Subcutaneous abdominal adipose tissue (tissue), 5 donors: ENCODE data around the gene KCNQ1.

Experiments
- H3K27ac ChIP-seq: one replicate; pipeline ENCODE4 v1.7.0; 2013; ENCODE audit warnings: low read depth, mild to moderate bottlenecking, inconsistent platforms, low read length, moderate library complexity
- H3K27me3 ChIP-seq, 5 donors: one replicate each; pipeline ENCODE4 v1.7.0; 2013; ENCODE audit warnings: low read length in 5 of 5, inconsistent platforms in 1 of 5; ENCODE audit not compliant: control insufficient read depth in 5 of 5, insufficient read depth in 4 of 5
- H3K36me3 ChIP-seq, 5 donors: one replicate each; pipeline ENCODE4 v1.7.0; 2013; ENCODE audit warnings: low read length in 5 of 5; ENCODE audit not compliant: control insufficient read depth in 5 of 5, insufficient read depth in 5 of 5
- H3K4me1 ChIP-seq, 5 donors: one replicate each; pipeline ENCODE4 v1.7.0; 2013; ENCODE audit warnings: low read length in 5 of 5, mild to moderate bottlenecking in 3 of 5, moderate library complexity in 1 of 5; ENCODE audit not compliant: control insufficient read depth in 5 of 5, insufficient read depth in 5 of 5
- H3K4me3 ChIP-seq, 5 donors: one replicate each; pipeline ENCODE4 v1.7.0; 2013; ENCODE audit warnings: low read length in 5 of 5, low read depth in 1 of 5
- H3K9ac ChIP-seq, 5 donors: one replicate each; pipeline ENCODE4 v1.7.0; 2013; ENCODE audit warnings: low read length in 5 of 5, mild to moderate bottlenecking in 4 of 5, moderate library complexity in 3 of 5
- H3K9me3 ChIP-seq, 5 donors: one replicate each; pipeline ENCODE4 v1.7.0; 2013; ENCODE audit warnings: low read length in 5 of 5; ENCODE audit not compliant: control insufficient read depth in 5 of 5
- donor health status: healthy.
- donor health status: healthy.
- donor health status: healthy.
- donor health status: healthy.
- donor health status: healthy.

The KCNQ1 gene

GRCh38 chr11:2715716-2716350 lies 271.0 kb downstream of the KCNQ1 start:
- H3K4me3 ChIP-seq, result no peak overlapping the region
- peaks cover 0 to 7% (median 5%) of the 10 kb centered on the region in 5 donors for H3K4me1 ChIP-seq
- no peaks in the 10 kb centered on the region for H3K27me3 ChIP-seq
- no peaks in the 10 kb centered on the region for H3K9me3 ChIP-seq
- H3K9ac ChIP-seq, result no peak overlapping the region
- H3K27ac ChIP-seq, result no peak overlapping the region
- no peaks in the 10 kb centered on the region for H3K36me3 ChIP-seq

GRCh38 chr11:2716376-2717095 lies 271.7 kb downstream of the KCNQ1 start:
- Histone ChIP-seq H3K36me3 (no peaks in the 10 kb centered on the region), H3K4me1 (peaks cover 0 to 7% (median 5%) of the 10 kb centered on the region in 5 donors), H3K9me3 (no peaks in the 10 kb centered on the region), H3K9ac (no peak overlapping the region), H3K27ac (no peak overlapping the region), H3K4me3 (no peak overlapping the region), H3K27me3 (no peaks in the 10 kb centered on the region)

- Histone ChIP-seq H3K9ac (no peak overlapping the region), H3K9me3 (no peaks in the 10 kb centered on the region), H3K4me1 (peaks cover 0 to 10% (median 5%) of the 10 kb centered on the region in 5 donors), H3K27ac (no peak overlapping the region), H3K36me3 (no peaks in the 10 kb centered on the region), H3K27me3 (no peaks in the 10 kb centered on the region), H3K4me3 (no peak overlapping the region)
Observed at GRCh38 chr11:2717561-2718325, 272.9 kb downstream of the KCNQ1 start.

- H3K9me3 ChIP-seq, result no peaks in the 10 kb centered on the region
- H3K36me3 ChIP-seq, result no peaks in the 10 kb centered on the region
- H3K4me3 ChIP-seq, result no peak overlapping the region
- peaks cover 0 to 10% (median 5%) of the 10 kb centered on the region in 5 donors for H3K4me1 ChIP-seq
- no peaks in the 10 kb centered on the region for H3K27me3 ChIP-seq
- no peak overlapping the region for H3K27ac ChIP-seq
- no peak overlapping the region for H3K9ac ChIP-seq
Observed at GRCh38 chr11:2718817-2719438, 274.1 kb downstream of the KCNQ1 start.

DNA sequence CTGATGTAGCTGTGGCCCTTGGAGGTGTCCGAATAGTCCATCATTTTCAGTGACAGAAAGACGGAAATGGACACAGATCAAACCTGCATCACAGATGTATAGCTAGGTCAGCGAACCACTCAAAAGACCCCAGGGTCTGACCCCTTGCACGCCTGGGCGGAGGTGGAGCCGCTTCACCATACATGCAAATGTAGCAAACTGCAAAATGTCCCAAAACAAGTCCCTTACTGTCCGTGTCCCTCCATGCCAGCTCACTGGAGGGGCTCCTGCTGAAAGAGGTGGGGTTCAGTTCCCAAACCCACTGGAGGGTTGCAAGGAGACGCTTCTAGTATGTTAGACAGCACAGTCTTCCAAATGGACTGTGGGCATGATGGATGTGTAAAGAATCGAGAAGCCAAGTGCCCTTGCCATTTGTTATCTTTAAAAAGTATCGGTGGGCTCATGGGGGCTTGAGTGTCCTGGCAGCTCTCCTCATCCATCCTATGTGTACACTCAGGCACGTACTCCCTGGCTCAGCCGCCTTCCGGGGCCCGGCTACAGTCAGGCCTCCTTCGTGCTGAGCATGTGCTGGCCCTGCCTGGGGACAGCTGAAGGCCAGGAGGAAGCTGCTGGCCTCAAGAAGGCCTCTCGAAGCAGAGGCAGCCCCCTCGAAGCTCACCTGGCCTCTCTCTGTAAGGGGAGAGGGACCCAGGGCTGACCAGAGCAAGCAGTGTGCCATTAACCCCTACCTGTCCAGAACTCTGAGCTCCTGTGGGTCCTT lies 275.2 kb downstream of the KCNQ1 start:
- Histone ChIP-seq H3K27me3 (no peaks in the 10 kb centered on the region), H3K9ac (no peak overlapping the region), H3K36me3 (no peaks in the 10 kb centered on the region), H3K9me3 (no peaks in the 10 kb centered on the region), H3K27ac (no peak overlapping the region), H3K4me3 (no peak overlapping the region), H3K4me1 (peaks cover 0 to 11% (median 5%) of the 10 kb centered on the region in 5 donors)

GRCh38 chr11:2721210-2721916 lies 276.6 kb downstream of the KCNQ1 start:
- H3K4me1 ChIP-seq, result peaks cover 0 to 15% (median 3%) of the 10 kb centered on the region in 5 donors
- H3K27me3 ChIP-seq, result no peaks in the 10 kb centered on the region
- H3K4me3 ChIP-seq, result no peak overlapping the region
- no peak overlapping the region for H3K27ac ChIP-seq
- no peaks in the 10 kb centered on the region for H3K36me3 ChIP-seq
- H3K9me3 ChIP-seq, result no peaks in the 10 kb centered on the region
- H3K9ac ChIP-seq, result no peak overlapping the region

GRCh38 chr11:2722955-2723354 lies 278.1 kb downstream of the KCNQ1 start:
- peaks cover 0 to 19% (median 8%) of the 10 kb centered on the region in 5 donors for H3K4me1 ChIP-seq
- H3K4me3 ChIP-seq, result no peak overlapping the region
- H3K9me3 ChIP-seq, result no peaks in the 10 kb centered on the region
- no peak overlapping the region for H3K27ac ChIP-seq
- H3K27me3 ChIP-seq, result no peaks in the 10 kb centered on the region
- H3K36me3 ChIP-seq, result no peaks in the 10 kb centered on the region
- H3K9ac ChIP-seq, result no peak overlapping the region

GRCh38 chr11:2724104-2724503 lies 279.3 kb downstream of the KCNQ1 start:
- Histone ChIP-seq H3K9ac (no peak overlapping the region), H3K9me3 (no peaks in the 10 kb centered on the region), H3K36me3 (no peaks in the 10 kb centered on the region), H3K4me1 (peaks cover 0 to 22% (median 8%) of the 10 kb centered on the region in 5 donors), H3K4me3 (no peak overlapping the region), H3K27me3 (no peaks in the 10 kb centered on the region), H3K27ac (no peak overlapping the region)
